Body of pancreas (tissue), 4 donors: ENCODE results near the gene C10orf90. TPM values are rescaled to one million over a fixed set of nuclear protein-coding genes. Genes with fewer than 3 reads are reported as not detected.

ENCODE experiments used
- ATAC-seq: fragments of 150-250 bp; one replicate; pipeline ENCODE4 v1.9.1; 2016
- DNase-seq, 4 donors: peaks; one replicate each; pipeline ENCODE4 v3.0.0-alpha.2; 2019
- H3K27ac ChIP-seq, 4 donors: fragments of 200-600 bp; sonication (generic); 1 replicate in 3 of 4; 2 replicates in 1 of 4; pipeline versions ENCODE4 v1.5.1 to v1.6.1; 2016 to 2019; ENCODE audit warnings: mild to moderate bottlenecking in 1 of 4, mixed read lengths in 1 of 4, moderate library complexity in 1 of 4
- H3K27me3 ChIP-seq, 2 donors: fragments of 200-600 bp; sonication (generic); one replicate each; pipeline ENCODE4 v1.6.0; 2016; ENCODE audit warnings: mild to moderate bottlenecking in 1 of 2
- H3K36me3 ChIP-seq, 2 donors: fragments of 200-600 bp; sonication (generic); replicated peaks in 1 of 2; 2 replicates each; pipeline ENCODE4 v1.5.1; 2016; ENCODE audit warnings: low read depth in 2 of 2; ENCODE audit not compliant: insufficient read depth in 1 of 2
- H3K4me1 ChIP-seq: fragments of 200-600 bp; sonication (generic); one replicate; pipeline ENCODE4 v1.6.0; 2016
- H3K4me3 ChIP-seq, 2 donors: fragments of 200-600 bp; sonication (generic); 1 replicate in 1 of 2; 2 replicates in 1 of 2; pipeline ENCODE4 v1.5.1; 2016 to 2019
- H3K9me3 ChIP-seq, 3 donors: fragments of 200-600 bp; sonication (generic); 1 replicate in 2 of 3; 2 replicates in 1 of 3; pipeline ENCODE4 v1.5.1; 2016
- CTCF ChIP-seq, 7 experiments: fragments of 450-650 bp in 4 of 7; fragments of 200-600 bp in 3 of 7; sonication (generic) in 3 of 7; IDR thresholded peaks; one replicate each; pipeline ENCODE4 v1.5.1; 2016 to 2019; ENCODE audit warnings: antibody characterized with exemption in 7 of 7
- POLR2A ChIP-seq, 3 donors: fragments of 450-650 bp; IDR thresholded peaks; one replicate each; pipeline ENCODE4 v1.6.1; 2016; ENCODE audit warnings: antibody characterized with exemption in 3 of 3, mild to moderate bottlenecking in 2 of 3
- WGBS, 2 donors: methylation state at CpG; one replicate each; pipeline ENCODE4 v1.1.5; 2017; 5-methylcytosine and 5-hydroxymethylcytosine counted together
- intact Hi-C: fragments of 100-400 bp; cut with DNase I; formaldehyde crosslinking; loops from one replicate; pipeline ENCODE4 v1.15.1; 2023
- total RNA-seq, 2 donors: library from RNA; depleted of rRNA; stranded (reverse); fragments of >200 nt; gene quantifications; one replicate each; pipeline ENCODE4 v1.1.0, GENCODE V29; 2016

The C10orf90 gene
- total RNA-seq, 2 donors from 2014 or later: not detected

GRCh38 chr10:126500866-126501265, 169.6 kb downstream of the C10orf90 start:
- no peak overlapping the region for H3K4me3 ChIP-seq
- H3K27me3 ChIP-seq: no peaks in the 10 kb centered on the region
- ATAC-seq (no peak), DNase-seq (no peak)
- intact Hi-C loops: loop anchor here (5.0 kb wide), 1 partner anchor 519 kb away; no protein-coding TSS in a partner anchor
- no peaks in the 10 kb centered on the region for H3K36me3 ChIP-seq
- WGBS, 2 donors: 51 to 63% methylated on average over 3 of the region's 3 CpGs
- no peaks in the 10 kb centered on the region for H3K9me3 ChIP-seq
- no peaks in the 10 kb centered on the region for H3K4me1 ChIP-seq
- no peak overlapping the region for H3K27ac ChIP-seq
- TF ChIP-seq CTCF (IDR thresholded peaks at IDR 0.05) (no peak), POLR2A (IDR thresholded peaks at IDR 0.05) (no peak)

GRCh38 chr10:126500185-126500584, 170.3 kb downstream of the C10orf90 start:
- 59 to 76% methylated on average over 4 of the region's 4 CpGs for WGBS, 2 donors
- H3K9me3 ChIP-seq: no peaks in the 10 kb centered on the region
- ATAC-seq (no peak), DNase-seq (no peak)
- no peak overlapping the region for H3K27ac ChIP-seq
- no peaks in the 10 kb centered on the region for H3K27me3 ChIP-seq
- no peak for TF ChIP-seq POLR2A (IDR thresholded peaks at IDR 0.05)
- no peak for TF ChIP-seq CTCF (IDR thresholded peaks at IDR 0.05)
- no peaks in the 10 kb centered on the region for H3K36me3 ChIP-seq
- intact Hi-C loops: loop anchor here (5.0 kb wide), 1 partner anchor 518 kb away; no protein-coding TSS in a partner anchor
- no peaks in the 10 kb centered on the region for H3K4me1 ChIP-seq
- H3K4me3 ChIP-seq: no peak overlapping the region

- Histone ChIP-seq H3K9me3 (no peaks in the 10 kb centered on the region), H3K4me1 (no peaks in the 10 kb centered on the region), H3K27me3 (no peaks in the 10 kb centered on the region), H3K36me3 (no peaks in the 10 kb centered on the region), H3K4me3 (no peak overlapping the region), H3K27ac (no peak overlapping the region)
- 91 to 96% methylated on average over 6 of the region's 6 CpGs for WGBS, 2 donors
- ATAC-seq (no peak), DNase-seq (no peak)
- intact Hi-C loops: loop anchor here (5.0 kb wide), 1 partner anchor 517 kb away; no protein-coding TSS in a partner anchor
- TF ChIP-seq CTCF (IDR thresholded peaks at IDR 0.05): no peak
- TF ChIP-seq POLR2A (IDR thresholded peaks at IDR 0.05): no peak
Measured at GRCh38 chr10:126499744-126500143, 170.7 kb downstream of the C10orf90 start.

GRCh38 chr10:126497672-126498071, 172.8 kb downstream of the C10orf90 start:
- ATAC-seq (no peak), DNase-seq (no peak)
- H3K36me3 ChIP-seq: no peaks in the 10 kb centered on the region
- intact Hi-C loops: no loop called here
- H3K4me3 ChIP-seq: no peak overlapping the region
- TF ChIP-seq CTCF (IDR thresholded peaks at IDR 0.05): no peak
- no peak for TF ChIP-seq POLR2A (IDR thresholded peaks at IDR 0.05)
- H3K4me1 ChIP-seq: no peaks in the 10 kb centered on the region
- H3K9me3 ChIP-seq: no peaks in the 10 kb centered on the region
- H3K27ac ChIP-seq: no peak overlapping the region
- WGBS, 2 donors: 84 to 89% methylated on average over 2 of the region's 2 CpGs
- H3K27me3 ChIP-seq: no peaks in the 10 kb centered on the region

GRCh38 chr10:126496771-126497545, 173.5 kb downstream of the C10orf90 start:
- intact Hi-C loops: no loop called here
- no peak overlapping the region for H3K27ac ChIP-seq
- ATAC-seq (no peak), DNase-seq (no peak)
- H3K4me3 ChIP-seq: no peak overlapping the region
- WGBS, 2 donors: 78 to 85% methylated on average over 16 of the region's 16 CpGs
- H3K4me1 ChIP-seq: no peaks in the 10 kb centered on the region
- H3K9me3 ChIP-seq: no peaks in the 10 kb centered on the region
- H3K27me3 ChIP-seq: no peaks in the 10 kb centered on the region
- TF ChIP-seq CTCF (IDR thresholded peaks at IDR 0.05) (no peak), POLR2A (IDR thresholded peaks at IDR 0.05) (no peak)
- H3K36me3 ChIP-seq: no peaks in the 10 kb centered on the region
